ENCODE data around the gene CARM1.
"Not testable (repeated sequence)": the region's sequence is repeated elsewhere in the genome, so short reads cannot be mapped to it uniquely, and the experiment has no call there.

Gene CARM1

DNA sequence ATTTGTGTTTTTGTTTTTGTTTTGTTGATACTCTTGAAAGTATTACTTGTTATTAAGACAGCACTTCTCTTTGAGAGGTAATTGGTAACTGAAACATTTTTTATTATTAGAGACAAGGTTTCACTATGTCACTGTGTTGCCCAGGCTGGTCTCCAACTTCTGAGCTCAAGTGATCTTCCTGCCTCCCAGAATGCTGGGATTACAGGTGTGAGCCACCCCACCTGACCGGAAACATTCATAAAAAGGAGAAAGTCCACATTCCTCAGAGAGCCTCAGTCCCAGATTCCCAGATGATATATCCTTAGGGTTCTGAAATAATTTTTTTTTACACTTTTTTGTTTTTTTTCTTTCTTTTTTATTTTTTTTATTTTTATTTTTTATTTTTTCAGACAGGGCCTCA, 2.7 kb downstream of the CARM1 start:
- no peak for DNase-seq (ENCODE audit: low spot score)

GRCh38 chr19:10876459-10877240, 5.3 kb downstream of the CARM1 start:
- peak; percentile 29 for DNase-seq (ENCODE audit: low spot score)

- DNase-seq (ENCODE audit: low spot score): not testable (repeated sequence)
Observed at GRCh38 chr19:10877608-10878007, 6.3 kb downstream of the CARM1 start.

- no peak for DNase-seq (ENCODE audit: low spot score)
Observed at GRCh38 chr19:10878253-10878652, 6.9 kb downstream of the CARM1 start.

DNA sequence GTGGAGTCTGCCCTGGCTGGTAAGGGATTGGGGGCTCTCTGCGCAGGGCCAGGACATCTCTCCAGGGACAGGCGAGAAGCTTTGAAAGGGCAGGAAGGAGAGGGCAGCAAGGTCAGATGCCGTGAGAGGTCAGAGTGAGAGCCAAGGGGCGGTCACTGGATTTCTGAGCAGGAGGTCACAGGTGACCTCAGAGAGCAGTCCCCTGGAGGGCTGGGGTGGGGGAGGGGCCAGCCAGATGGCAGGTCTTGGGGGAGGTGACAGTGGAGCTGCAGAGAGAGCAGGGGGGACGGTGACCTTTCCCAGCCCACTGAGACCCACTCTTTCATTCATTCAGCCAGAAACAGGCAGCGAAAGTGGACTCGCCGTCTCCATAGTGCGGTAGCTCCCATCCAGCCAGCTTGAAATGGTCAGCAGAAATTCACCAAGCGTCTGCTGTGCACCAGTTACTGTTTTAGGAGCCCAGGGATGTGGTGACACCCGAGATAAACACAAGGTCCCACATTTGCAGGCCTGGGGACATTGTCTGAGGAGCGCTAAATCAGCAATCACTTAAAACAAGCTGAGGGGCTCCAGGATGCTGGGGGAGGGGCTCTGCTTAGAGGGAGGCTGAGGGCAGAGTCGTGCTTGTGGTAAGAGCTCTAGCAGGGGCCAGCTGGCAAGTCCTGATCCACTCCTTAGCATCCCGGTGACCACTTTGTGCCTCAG, 10.2 kb downstream of the CARM1 start:
- DNase-seq (ENCODE audit: low spot score): no peak

DNA sequence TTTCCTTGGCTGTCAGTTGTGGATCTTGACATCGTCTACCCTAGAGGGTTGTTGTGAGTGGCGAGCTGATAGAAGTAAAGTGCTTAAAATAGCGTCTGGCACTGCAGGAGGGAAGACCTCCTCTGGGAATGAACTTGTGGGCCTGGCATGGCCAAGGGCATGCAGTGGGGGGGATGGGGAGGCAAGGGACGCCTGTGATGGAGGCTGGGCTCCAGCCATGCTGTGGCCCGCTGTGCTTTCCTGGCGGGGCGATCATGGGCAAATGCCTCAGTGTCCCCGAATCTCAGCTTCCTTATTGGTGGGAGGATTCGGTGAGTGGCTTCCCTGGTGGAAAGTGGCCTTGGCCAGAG, 10.7 kb downstream of the CARM1 start:
- DNase-seq (ENCODE audit: low spot score): no peak

GRCh38 chr19:10884274-10884673, 12.9 kb downstream of the CARM1 start:
- DNase-seq (ENCODE audit: low spot score): no peak

DNA sequence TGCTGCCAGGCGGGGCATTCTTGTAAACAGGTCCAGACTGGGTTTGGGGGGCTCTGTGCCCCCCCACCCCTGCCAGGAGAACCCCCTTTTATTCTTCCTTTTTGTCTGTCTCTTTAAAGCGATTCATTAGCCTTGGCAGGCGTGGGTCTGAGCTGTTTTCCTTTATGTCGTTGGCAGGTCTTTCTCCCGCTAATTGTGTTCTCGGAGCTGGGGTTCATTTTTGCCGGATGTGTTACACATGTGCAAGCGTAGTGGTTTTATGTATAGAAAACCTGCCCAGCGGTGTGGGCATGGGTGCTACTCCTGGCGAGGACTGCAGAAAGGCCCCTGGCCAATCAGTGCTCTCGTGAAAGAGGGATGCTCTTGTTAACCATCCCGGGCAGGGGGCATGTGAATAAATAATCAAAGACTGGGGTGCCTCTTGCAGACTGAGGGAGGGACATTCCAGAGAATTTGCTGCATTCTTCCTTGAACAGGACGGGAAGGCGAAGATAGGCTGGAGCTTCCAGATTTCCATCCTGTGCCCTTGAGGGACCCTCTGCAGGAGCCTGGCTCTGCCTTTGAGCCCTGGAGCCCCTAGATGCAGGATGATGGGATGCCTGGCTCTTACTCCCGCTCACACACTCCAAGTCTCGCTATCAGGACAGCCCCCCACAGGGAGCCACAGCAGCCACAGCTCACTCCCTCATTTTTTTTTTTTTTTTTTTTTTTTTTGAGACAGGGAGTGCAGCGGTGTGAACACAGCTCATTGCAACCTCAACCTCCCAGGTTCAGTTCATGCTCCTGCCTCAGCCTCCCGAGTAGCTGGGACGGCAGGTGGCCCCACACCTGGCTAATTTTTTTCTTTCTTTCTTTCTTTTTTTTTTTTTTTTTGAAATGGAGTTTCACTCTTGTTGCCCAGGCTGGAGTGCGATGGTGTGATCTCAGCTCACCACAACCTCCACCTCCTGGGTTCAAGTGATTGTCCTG, 14.1 kb downstream of the CARM1 start:
- no peak for DNase-seq (ENCODE audit: low spot score)

DNA sequence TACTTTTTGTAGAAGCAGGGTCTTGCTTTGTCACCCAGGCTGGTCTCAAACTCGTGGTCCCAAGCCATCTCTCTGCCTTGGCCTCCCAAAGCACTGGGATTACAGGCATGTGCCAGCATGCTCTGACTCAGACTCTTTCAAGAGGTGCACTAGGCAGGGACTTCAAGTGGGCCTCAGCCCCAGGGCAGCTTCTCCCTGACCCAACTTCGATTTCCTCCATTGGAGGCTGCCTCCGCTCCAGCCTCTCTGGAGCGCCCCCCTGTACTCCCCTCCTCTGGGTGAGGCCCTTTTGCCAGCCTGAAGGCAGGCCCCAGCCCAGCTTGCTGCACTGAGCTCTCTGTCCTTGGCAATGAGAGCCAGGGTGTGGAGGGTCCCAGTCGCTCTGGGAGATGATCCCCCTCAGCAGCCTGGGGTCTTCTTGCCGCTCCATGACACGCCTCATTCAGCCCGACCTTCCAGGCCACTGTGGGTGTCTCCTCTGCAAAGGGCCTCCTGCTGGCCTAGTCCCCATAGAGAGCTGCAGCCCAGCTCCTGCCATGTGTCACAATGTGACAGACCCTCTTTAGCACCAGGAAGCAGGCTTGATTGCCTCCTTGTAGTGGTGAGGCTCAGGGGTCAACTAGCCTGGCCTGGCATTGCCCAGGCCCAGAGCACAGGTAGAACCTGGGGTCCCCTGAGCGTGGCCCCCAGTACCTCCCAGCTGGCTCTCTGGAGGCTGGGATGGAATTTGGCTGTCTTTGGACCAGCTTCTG, 16.4 kb downstream of the CARM1 start:
- no peak for DNase-seq (ENCODE audit: low spot score)

GRCh38 chr19:10888421-10888866, 17.1 kb downstream of the CARM1 start:
- no peak for DNase-seq (ENCODE audit: low spot score)

DNA sequence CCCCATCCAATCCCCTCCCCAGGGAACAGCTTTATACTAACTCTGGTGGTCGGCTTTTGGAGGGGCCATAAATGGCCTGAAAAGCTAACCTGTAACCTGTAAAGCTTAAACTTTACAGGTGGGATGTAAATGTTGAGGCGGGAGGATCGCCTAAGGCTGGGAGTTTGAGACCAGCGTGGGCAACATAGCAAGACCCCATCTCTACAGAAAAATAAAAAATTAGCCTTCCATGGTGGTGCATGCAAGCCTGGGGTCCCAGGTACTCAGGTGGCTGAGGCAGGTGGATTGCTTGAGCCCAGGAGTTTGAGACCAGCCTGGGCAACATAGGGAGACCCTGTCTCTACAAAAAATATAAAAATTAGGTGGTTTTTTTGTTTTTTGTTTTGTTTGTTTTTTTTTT, 18.5 kb downstream of the CARM1 start:
- no peak for DNase-seq (ENCODE audit: low spot score)

DNA sequence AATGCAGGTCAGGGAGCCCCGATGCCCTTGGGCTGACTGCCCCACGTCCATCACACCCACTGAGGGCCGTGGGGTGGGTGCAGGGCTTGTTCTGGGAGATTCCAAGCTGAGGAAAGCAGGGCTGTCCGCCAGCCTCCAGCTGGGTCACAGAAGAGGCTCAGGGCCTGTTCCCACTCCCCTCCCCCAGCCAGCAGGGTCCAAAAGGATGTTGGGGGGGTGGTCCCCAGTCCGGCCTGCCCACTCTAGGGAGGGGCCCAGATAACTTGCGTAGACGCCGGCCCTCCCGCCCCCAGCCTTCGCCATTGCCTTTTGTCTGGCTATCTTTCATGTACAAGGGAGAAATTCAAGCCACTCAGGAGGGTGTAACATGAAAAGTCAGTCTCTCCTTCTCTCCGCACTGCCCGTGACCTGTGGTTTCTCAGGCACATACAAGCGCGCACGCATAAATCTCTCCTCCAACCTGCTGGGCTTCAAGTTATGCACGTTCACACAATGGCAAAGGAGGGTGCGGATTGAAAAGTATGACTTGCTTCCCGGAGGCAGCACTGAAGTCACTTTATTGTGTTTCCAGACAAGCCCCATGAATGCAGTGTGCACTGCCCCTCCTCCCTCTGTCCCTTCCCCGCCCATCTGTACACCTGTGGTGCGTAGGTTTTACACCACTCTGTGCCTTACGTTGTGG, 20.2 kb downstream of the CARM1 start:
- no peak for DNase-seq (ENCODE audit: low spot score)

GRCh38 chr19:10892256-10892655, 20.9 kb downstream of the CARM1 start:
- DNase-seq (ENCODE audit: low spot score): no peak

DNA sequence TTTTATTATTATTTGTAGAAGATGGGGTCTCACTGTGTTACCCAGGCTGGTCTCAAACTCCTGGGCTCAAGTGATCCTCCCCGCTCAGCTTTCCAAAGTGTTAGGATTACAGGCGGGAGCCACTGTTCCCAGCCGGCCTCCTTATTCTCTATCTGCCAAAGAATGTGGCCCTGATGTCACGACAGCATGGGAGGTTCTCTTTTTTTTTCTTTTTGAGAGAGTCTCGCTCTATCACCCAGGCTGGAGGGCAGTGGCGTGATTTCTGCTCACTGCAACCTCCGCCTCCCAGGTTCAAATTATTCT, 23.5 kb downstream of the CARM1 start:
- DNase-seq (ENCODE audit: low spot score): no peak

- DNase-seq (ENCODE audit: low spot score): no peak
Observed at GRCh38 chr19:10895363-10895762, 24.0 kb downstream of the CARM1 start.

DNA sequence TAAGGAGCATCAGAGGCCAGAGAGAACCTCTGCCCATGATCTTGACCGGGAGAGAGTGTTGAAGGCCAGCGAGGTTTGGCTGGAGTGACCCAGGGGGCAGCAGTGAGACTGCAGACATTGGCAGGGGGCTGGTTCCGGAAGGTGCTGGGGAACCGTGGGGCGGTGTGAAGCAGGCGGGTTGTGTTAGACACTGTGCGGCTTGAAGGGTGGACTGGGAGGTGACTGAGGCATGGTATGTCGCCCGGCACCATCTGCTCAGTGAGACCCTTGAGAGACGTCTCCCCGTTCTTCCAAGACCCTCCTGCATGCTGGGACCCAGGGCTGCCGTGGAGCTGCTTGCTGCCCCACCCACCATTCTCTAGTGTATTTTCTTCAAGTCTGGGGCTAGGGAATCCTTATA, 24.6 kb downstream of the CARM1 start:
- no peak for DNase-seq (ENCODE audit: low spot score)

- DNase-seq (ENCODE audit: low spot score): no peak
Observed at GRCh38 chr19:10896851-10897526, 25.6 kb downstream of the CARM1 start.

DNA sequence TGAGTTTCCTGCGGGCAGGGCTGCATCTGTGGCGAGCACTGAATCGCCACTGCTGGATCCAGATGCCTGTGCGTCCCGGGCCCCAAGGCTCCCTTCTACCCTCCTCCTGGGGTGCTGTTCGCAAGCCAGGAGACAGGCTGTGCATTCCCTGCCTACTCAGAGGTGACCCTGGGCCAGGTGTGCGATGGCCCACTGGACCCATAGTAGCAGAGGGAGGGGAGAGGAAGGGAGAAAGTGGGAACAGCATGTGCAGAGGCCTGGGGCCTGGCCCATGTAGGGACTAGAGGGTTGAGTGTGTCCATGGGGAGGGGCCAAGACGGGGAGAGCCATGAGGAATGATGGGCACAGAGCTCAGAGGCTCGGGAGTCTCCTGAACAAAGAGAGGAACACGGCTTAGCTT, 27.3 kb downstream of the CARM1 start:
- DNase-seq (ENCODE audit: low spot score): no peak

DNA sequence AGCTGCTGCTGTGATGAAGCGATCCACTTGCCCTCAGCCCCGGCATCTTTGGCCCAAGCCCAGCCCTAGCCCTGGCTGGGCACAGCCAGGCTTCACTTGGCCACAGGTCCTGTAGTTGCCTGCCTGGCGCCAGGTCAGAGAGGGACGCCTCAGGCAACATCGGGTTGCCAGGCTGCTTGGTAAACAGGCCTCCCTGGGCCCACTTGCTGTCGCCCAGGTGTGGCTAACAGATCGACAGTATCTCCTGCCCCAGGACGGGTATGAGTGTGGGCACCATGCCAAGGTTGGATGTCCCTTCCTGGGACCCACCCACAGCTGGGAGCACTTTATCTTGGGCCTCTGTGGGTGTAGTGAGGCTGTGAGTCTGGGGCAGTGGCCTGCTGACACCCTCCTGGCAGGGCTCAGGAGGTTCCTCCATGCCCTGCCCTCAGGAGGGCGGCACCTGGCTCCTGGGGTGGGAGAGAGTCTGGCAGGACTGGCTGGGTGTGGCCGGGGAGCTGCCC, 27.8 kb downstream of the CARM1 start:
- DNase-seq (ENCODE audit: low spot score): no peak

DNA sequence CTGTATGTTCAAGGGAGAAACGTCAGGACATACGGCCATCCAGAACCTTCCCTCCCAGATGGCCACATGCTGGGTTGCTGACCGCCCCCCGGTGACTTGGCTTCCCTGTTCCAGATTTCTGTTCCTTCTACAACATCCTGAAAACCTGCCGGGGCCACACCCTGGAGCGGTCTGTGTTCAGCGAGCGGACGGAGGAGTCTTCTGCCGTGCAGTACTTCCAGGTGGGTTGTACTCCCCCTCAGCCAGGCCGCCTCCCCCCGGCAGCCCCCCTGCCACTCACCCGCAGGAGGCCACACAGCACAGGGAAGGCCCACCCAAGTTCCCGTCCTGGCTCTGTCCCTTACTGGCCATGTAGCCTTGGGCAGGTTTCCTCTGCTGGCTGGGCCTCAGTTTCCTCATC, 36.6 kb downstream of the CARM1 start:
- no peak for DNase-seq (ENCODE audit: low spot score)
